Thoracic aorta endothelial cell (primary cell): Measurements from ENCODE around the gene FICD. TPM values are rescaled to one million over a fixed set of nuclear protein-coding genes. Genes with fewer than 3 reads are reported as not detected.

Source experiments
- total RNA-seq: library from RNA; depleted of rRNA; stranded (reverse); fragments of >200 nt; gene quantifications from 2 replicates; pipeline ENCODE4 v1.2.3, GENCODE V29; 2012

FICD gene
- total RNA-seq, result 5.4 and 6.5 TPM in 2 replicates

GRCh38 chr12:108514973-108515814, at the start of gene FICD:
Gene FICD, plus strand, starts transcription at chr12:108515277. Its CDS starts 1,696 bp downstream, at chr12:108516973.

GRCh38 chr12:108560752-108561719, 46.0 kb downstream of the FICD start, which contains the start of gene SART3:
Gene SART3, minus strand, starts transcription at chr12:108561173. Its CDS starts 19 bp downstream, at chr12:108561154.

GRCh38 chr12:108562348-108563135, 47.5 kb downstream of the FICD start, which contains the start of gene ISCU:
Gene ISCU, plus strand, starts transcription at chr12:108562596. Its CDS starts 27 bp downstream, at chr12:108562623.

Other genes starting within 250 kb of the FICD start
- gene CMKLR1, start 176.0 kb upstream of the FICD start, total RNA-seq, result 0.07 TPM in 1 of 2 replicates, not detected in the other
- gene SART3, start 45.9 kb downstream of the FICD start, total RNA-seq, result 57.1 and 62.4 TPM in 2 replicates
- gene ISCU, start 47.3 kb downstream of the FICD start, total RNA-seq, result 79.5 and 97.2 TPM in 2 replicates
- gene TMEM119, start 82.8 kb downstream of the FICD start, total RNA-seq, result not detected in 2 replicates
- gene SELPLG, start 118.6 kb downstream of the FICD start, total RNA-seq, result 0.22 and 0.27 TPM in 2 replicates
- gene CORO1C, start 216.2 kb downstream of the FICD start, total RNA-seq, result 340 and 474 TPM in 2 replicates